NCI-H524 (cell line): ENCODE data around the gene BCL7C.

Experiments
- DNase-seq, 2 experiments: peaks; one replicate each; lab custom pipeline; 2025; lab: John Stamatoyannopoulos, UW

Gene BCL7C

DNA sequence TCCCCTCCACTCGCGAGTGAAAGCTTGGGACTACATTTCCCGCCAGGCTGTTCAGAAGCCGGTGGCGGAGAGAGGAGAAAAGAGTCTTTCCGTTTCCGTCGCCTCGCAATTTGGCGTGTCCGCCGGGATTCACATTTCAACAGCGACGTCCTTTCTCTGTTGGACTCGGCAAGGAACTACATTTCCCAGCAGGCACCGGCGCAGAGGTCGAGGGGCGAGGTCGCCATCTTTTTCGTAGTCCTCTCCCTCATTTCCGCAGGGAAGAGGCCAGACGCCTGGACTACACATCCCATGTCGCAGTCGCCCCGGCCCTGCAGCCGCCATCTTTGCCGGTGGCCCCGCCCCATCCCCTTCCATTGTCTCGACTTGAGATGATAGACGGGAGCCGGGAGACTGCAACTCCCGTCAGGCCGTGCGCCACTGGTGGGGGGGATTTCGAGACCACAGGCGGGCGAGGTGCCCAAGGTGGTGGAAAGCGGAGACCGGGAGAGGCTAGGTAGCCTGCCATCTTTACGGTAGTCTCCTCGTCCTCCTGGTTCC lies 28.6 kb upstream of the BCL7C start:
- DNase-seq = peak; percentile 100

DNA sequence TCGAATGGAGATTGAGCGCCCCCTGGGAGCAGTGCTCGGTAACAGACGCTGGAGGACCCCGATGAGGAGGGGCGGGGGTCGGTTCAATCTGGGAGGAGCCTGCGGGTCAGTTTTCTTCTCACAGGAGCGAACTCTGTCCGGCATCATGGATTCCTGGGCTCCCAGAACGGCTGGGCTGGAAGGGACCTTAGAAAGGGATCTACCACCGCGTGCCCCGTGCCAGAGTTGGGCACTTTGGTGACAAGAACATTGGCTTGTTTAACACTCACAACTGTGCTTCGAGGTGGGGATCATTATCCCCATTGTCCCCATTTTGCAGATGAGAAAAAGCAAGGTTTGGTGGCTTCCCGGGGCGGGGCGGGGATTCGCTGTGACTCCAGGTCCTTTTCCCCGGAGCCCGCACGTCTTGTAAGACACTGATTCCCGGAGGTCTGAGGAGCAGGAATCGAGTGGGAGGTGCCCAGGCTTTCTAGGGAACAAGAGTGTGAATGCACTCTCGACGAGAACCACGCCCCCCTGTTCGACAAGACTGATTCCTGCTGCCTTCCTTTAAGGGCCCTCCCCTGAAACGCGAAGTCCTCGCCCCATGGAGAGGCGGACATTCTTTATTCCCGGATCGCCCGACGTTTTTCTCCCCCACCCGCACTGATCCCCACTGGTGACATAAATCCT lies 28.0 kb upstream of the BCL7C start:
- peak; percentile 88 to 95 for DNase-seq

DNA sequence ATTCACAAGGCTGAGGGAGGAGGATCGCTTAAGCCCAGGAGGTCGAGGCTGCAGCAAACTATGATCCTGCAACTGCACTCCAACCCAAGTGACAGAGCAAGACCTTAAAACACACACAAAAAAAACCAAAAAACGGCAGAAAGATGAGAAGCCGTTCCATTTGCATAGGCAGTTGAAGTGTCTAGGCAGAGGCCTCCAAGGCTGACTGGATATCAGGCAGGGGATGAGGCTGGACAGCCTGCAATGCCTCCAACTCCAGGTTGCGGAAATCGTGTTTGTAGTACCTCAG lies 27.5 kb upstream of the BCL7C start:
- no peak for DNase-seq

DNA sequence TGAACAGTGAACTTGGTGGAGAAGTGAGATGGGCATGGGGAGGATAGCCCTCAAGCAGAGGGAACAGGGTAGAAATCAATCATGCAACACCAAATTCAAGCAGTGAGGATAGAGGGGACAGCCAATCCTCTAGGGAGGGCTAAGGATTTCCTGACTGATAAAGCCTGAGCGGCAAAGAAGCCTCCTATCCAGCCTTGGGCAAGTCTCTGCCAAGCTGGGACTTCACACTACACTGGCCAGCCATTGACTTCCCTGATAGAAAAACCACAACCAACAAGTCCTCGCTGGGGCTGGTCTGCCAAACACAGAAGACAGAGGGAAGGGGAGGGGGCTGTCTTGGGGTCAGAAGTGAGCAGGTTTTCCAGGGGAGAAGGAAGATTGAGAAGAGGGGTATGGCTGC lies 27.0 kb upstream of the BCL7C start:
- peak in 1 of 2 experiments; percentile 37 for DNase-seq

DNA sequence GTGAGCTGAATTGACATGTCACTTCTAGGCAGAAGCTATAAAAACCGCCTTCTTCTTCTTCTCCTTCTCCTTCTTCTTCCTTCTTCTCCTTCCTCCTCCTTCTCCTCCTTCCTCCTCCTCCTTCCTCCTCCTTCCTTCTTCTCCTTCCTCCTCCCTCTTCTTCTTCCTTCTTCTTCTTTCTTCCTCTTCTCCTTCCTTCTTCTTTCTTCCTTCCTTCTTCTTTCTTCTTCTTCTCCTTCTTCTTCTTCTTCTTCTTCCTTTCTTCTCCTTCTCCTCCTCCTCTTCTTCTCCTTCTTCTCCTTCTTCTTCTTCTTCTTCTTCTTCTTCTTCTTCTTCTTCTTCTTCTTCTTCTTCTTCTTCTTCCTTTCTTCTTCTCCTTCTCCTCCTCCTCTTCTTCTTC lies 24.7 kb upstream of the BCL7C start:
- no peak for DNase-seq

DNA sequence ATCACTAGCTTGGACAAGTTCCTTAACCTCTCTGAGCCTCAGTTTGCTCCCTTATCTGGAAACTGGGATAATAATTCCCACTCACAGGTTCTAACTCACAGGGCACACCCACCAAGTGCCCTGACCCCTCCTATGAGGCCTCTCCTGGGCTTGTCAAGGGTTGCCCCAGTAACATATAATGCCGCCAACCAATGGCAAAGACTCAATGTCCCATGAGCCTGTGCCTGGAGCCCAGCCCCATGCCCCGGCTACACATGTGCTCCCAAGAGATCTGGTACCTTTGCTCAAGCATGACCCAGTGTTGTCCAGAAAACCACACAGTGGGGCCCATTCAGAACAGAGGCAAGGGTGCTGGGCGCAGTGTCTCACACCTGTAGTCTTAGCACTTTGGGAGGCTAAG lies 21.0 kb upstream of the BCL7C start:
- DNase-seq = no peak

DNA sequence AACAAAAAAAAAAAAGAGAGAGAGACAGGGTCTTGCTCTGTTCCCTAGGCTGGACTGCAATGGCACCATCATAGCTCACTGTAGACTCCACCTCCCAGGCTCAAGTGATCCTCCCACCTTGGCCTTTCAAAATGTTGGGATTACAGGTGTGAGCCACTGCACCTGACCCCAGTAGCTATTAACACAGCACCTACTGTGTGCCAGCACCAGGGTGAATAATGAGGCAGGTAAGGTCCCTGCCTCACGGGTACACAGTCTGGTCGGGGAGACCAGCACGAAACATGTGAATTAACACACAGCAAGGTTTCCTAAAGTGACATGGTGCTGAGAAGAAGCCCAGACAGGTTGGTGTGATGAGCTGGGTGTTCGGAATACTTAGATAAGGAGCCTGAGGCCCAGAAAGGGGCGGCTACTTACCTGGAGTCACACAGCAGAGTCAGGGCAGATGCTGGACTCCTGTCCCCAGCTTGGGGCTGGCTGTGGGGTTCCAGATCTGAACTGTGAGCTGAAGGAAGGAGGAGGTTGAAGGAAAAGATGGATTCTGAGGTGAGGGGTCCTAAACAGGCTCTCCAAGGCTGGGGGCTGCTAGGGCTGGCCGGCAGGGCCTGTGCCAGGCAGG lies 19.0 kb upstream of the BCL7C start:
- DNase-seq = no peak

DNA sequence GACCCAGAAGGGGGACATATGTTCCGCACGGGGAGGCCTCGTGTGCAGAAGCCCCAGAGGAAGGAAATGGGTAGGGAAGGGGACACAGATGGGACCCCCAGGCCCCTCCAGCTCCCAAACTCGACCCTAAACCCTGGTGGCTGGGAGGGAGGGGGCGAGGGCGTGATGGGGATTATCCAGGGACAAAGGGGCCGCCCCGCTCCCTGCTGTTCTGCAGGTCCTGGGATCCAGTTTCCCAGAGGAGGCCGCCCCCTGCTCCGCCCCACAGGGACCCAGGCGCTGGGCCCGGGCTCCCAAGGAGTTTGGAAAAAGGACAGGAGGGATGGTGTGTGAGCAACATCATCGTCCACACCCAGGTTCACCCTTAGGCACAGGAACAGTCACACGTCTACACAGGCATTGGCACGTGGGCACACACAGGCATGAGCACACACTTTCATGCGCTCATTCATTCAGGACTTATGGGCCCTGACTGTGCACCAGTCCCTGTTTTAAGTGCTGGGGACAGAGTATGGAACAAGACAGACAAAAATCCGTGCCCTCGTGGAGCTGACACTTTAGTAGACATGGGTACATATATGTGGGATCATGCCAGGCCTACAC lies 16.7 kb upstream of the BCL7C start:
- no peak for DNase-seq

DNA sequence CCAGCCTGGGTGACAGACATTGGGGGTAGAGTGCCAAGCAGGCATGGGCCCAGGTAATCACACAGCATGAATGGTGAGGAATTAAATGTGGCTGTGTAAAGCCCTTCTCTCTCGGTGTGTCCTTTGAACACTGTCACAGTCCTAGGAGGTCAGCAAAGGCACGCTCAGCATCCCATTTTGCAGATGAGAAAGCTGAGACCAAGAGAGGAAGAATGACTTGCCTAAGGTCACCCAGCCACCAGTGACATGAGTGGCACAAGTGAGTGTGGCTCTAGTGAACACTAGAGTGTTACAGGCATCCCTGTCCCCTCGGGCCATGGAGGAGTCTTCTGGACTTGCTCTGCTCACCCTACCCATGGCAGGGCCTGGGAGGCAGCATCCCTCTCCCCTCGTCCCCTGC lies 13.2 kb upstream of the BCL7C start:
- DNase-seq = no peak

DNA sequence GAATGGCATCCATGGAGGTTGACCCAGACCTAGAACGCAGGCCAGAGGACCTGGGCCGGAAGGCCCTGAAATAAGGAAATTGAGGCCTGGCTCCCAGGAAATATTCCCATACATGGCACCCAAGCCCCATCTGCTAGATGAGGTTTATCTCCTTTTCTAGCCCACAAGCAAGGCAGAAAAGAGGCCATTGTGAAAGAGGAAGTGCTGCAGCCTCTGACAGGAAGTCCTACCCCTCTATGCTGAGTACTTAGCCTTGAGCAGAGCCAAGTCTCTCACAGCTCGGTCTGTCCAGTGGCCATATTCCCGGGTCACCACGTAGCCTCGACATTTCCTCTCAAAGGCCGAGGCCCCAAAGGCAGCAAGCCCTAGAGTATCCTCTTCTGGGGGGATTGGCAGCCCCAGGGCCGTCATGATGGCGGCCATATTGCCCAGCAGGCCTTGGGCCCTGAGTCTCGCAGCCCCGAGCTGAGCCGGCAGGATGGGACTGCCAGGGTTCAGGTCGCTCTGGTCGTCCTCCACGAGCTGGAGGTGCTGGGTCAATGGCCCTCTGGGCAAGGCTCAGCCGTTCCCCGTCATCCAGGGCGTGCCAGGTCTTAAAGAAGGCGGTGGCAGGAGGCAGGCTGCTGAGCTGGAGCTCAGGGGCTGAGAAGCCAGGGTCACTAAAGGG lies 10.4 kb upstream of the BCL7C start:
- DNase-seq = no peak

DNA sequence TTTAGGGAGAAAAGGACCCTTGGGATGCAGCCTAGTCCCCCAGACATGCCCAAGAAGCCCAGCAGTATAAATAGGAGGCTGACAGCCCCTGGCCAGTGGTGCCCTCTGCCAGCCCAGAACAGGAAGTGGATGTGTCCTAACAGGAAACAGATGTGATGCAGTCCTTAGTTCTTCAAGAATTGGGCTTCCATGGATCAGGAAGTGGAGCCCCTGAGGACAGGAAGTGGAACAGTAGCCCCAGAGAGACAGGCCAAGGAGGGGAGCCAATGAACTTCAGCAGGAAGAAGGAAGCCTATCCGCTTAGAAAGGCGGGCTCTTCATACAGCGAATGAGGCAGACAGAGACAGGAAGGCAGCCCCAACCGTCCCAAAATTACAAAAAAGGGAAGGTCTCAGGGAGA lies 9.7 kb upstream of the BCL7C start:
- DNase-seq = peak in 1 of 2 experiments; percentile 21

DNA sequence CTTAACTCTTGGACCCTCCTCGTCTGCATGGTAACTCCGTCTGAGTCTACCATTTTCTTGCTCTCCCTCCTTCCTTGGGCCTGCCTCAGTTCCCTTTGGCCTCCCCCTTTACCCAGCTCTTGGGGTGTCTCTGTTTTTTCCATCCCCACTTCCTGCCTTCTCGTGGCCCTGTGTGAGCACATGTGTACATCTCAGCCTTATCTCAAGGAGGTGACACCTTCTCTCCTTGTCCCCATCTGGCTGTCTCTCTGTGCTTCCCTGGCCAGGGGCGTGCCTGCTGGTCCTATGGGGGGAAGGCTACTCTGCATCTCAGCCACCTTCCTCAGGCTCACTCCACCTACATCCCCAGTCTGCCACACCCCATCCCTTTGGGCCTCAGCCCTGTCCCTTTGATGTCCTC lies 9.1 kb upstream of the BCL7C start:
- DNase-seq = no peak

DNA sequence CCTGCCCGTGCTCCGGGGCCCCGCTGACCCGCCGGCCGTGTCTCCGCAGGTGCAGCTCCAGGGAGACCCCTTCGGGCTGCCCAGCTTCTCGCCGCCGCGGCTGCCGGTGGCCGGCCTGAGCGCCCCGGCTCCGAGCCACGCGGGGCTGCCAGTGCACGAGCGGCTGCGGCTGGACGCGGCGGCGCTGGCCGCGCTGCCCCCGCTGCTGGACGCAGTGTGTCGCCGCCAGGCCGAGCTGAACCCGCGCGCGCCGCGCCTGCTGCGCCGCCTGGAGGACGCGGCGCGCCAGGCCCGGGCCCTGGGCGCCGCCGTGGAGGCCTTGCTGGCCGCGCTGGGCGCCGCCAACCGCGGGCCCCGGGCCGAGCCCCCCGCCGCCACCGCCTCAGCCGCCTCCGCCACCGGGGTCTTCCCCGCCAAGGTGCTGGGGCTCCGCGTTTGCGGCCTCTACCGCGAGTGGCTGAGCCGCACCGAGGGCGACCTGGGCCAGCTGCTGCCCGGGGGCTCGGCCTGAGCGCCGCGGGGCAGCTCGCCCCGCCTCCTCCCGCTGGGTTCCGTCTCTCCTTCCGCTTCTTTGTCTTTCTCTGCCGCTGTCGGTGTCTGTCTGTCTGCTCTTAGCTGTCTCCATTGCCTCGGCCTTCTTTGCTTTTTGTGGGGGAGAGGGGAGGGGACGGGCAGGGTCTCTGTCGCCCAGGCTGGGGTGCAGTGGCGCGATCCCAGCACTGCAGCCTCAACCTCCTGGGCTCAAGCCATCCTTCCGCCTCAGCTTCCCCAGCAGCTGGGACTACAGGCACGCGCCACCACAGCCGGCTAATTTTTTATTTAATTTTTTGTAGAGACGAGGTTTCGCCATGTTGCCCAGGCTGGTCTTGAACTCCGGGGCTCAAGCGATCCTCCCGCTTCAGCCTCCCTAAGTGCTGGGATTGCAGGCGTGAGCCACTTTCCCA lies 8.4 kb upstream of the BCL7C start:
- DNase-seq = peak; percentile 27 to 61

DNA sequence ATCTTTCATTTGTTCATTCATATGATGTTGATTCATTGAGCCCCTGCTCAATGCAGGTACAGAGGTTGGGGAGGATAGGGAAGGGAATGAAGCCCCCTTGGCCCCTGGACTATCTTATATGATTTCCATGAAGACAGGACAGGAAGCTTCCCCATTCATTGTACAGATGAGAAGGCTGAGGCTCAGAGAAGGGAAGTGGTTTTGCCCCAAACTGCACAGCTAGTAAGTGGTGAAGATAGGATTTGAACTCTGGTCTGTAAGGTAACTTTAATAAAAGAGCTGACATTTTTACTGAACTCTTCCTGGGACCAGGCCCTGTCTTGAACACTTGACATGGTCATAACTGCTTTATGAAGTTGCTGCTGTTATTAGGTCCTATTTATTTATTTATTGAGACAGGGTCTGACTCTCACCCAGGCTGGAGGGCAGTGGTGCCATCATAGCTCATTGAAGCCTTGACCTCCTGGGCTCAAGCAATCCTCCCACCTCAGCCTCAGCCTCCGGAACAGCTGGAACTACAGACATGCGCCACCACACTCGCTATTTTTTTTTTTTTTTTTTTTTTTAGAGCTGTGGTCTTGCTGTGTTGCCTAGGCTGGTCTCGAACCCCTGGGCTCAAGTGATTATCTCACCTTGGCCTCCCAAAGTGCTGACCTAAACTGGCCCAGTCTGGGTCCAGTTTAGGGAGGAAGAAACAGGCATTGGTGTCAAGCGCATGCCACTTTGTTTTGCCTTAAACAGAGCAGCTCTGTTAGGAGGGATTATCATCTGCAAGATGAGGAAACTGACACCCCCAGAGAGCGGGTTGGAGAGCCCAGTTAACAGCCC lies 7.5 kb upstream of the BCL7C start:
- DNase-seq = no peak

DNA sequence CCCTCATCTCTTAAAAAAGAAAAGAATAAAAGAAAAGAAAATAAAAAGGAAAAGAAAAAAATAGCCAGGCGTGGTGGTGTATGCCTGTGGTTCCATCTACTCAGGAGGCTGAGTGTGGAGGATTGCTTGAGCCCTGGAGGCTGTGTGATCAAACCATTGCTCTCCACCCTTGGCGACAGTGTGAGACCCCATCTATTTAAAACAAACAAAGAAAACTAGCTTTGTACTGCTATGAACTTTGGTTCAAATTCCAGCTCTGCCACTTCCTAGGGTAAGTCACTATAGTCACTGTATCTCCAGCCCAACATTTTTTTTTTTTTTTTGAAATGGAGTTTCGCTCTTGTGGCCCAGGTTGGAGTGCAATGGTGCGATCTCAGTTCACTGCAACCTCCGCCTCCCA lies 6.7 kb upstream of the BCL7C start:
- no peak for DNase-seq

DNA sequence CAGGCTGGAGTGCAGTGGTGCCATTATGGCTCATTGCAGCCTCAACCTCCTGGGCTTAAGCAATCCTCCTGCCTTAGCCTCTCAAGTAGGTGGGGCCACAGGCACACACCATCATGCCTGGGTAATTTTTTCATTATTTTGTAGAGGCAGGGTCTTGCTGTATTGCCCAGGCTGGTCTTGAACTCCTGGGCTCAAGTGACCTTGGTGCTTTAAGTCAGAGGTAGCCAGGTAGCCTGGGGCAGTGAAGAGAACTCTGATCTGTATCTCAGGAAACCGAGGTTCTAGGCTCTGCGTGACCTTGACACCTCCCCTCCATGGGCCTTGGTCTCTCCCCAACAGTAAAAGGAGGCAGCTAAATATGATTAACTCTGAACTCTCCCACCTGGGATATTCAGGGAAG lies 5.9 kb upstream of the BCL7C start:
- no peak for DNase-seq

DNA sequence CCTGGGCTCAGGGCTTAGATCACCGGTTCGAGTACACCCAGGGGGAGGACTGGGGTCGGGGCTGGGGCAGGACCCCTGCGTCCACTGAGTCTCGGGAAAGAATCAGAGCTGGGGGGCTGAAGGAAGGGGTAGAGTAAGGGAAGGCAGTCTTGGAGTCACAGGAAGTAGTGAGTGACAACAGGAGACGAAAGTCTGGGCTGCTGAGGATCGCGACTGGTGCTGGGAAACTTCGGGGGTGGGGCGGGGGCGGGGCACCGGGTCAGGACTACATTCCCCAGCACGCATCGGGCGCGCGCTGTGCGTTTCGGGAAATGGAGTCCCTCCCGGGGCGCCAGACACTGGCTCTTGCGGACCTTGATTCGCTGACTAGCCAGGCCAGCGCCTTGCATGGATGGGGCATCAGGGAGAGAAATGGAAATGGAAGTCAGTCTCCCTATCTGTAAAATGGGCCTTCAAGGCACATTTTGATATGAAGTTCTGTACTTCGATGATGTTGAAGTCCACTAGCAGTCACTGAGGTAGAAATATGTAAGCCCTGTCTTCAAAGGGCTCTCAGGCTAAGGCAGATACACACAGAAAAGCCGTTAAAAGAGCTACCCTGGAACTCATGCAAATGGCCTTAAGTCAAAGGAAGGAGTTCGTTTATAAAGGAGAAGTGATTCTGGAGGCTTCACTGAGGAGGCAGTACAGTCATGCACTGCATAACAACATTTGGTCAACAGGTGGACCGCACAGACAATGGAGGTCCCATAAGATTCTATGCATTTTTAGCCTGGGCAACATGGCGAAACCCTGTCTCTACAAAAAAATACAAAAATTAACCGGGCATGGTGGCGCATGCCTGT lies 3.2 kb upstream of the BCL7C start:
- DNase-seq = peak; percentile 71 to 78

DNA sequence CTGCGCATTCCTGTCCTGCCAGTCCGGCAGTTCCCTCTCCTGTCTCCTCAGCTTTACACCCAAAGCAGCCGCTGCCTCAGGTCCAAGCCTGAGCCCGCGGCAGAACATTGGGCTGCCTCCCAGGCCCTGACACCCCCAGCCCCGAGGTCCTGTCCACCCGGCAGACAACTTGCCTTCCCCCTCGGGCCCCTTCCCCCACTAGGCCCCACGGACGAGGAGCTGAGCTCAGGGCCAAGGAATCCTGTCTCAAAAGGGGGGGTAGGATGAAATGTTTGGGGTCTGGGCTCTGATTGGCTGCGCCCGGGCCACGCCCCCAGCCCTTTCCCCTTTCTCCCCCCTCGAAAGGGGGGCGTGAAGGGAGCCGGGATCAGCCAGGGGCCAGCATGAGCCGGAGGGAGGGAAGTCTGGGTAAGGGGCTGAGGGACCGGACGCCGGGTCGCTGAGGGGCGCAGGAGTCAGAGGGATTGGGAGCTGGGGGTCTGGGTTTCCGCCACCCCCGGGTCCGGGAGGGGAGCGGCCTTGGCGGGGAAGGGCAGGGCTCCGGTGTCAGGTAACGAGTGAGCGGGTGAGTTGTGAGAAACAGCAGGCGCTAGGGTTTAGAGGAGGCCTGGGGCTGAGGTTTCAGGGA lies 2.5 kb upstream of the BCL7C start, which contains the start of gene CTF1:
Gene CTF1 (plus strand): TSS at position 354 of the 628 bp plus-strand sequence. CDS start 30 bp downstream, at position 384.
- no peak for DNase-seq

DNA sequence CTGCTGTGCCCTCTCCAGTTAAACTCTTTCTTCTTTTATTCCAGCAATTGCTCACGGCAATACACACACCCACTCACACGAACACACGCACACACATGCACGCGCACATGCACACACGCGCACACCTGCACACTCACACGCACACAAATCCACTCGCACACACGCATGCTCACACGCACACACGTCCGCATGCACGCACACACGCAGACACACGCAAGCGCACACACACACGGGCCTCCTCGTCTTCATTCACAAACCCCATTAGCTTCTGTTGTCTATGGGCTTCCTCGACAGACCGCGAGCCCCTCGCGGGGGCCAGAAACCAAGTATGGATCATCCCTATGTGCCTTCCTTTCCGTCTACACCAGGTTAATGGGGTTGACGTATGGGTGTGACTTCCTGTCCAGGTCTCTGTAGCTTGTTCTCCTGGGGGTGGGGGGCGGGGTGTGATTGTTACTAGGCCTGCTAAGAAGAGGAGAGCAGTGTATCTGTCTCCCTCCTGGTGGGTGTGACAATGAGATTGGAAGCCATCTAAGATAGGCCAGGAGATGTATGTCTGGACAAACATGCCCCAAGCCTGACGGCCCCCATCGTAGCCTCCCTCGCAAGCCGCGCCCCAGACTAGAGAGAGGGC lies 1.9 kb upstream of the BCL7C start:
- no peak for DNase-seq
